A204.1 (cell line): Measurements from ENCODE around the gene ERF.

Source experiments
- FAIRE-seq: peaks from 2 replicates; lab custom pipeline; 2012; peaks lifted over from hg19 to GRCh38; lab: Jason Lieb, UNC

Gene ERF

GRCh38 chr19:42287017-42287826 is 32.3 kb upstream of the ERF start:
- no peak for FAIRE-seq

- FAIRE-seq, result no peak
These were observed 31.6 kb upstream of the ERF start for GRCh38 chr19:42286349-42287016.

GRCh38 chr19:42285988-42286348 is 31.0 kb upstream of the ERF start:
- FAIRE-seq, result no peak

GRCh38 chr19:42285541-42285941 is 30.6 kb upstream of the ERF start:
- no peak for FAIRE-seq

GRCh38 chr19:42284591-42285341 is 29.8 kb upstream of the ERF start:
- no peak for FAIRE-seq

GRCh38 chr19:42284066-42284501 is 29.2 kb upstream of the ERF start:
- FAIRE-seq, result no peak

- FAIRE-seq, result no peak
These were observed 28.5 kb upstream of the ERF start for GRCh38 chr19:42283188-42284065.

GRCh38 chr19:42282819-42283187 is 27.9 kb upstream of the ERF start:
- FAIRE-seq, result no peak

GRCh38 chr19:42281827-42282762 is 27.2 kb upstream of the ERF start:
- FAIRE-seq, result no peak

- FAIRE-seq, result no peak
These were observed 26.4 kb upstream of the ERF start for GRCh38 chr19:42281146-42281826.

- FAIRE-seq, result no peak
These were observed 25.9 kb upstream of the ERF start for GRCh38 chr19:42280815-42281145.

GRCh38 chr19:42279902-42280814 is 25.2 kb upstream of the ERF start:
- no peak for FAIRE-seq

GRCh38 chr19:42279155-42279901 is 24.4 kb upstream of the ERF start:
- FAIRE-seq, result no peak

- FAIRE-seq, result no peak
These were observed 23.7 kb upstream of the ERF start for GRCh38 chr19:42278452-42279154.

GRCh38 chr19:42277821-42278451 is 23.0 kb upstream of the ERF start:
- FAIRE-seq, result no peak

GRCh38 chr19:42276821-42277220 is 21.9 kb upstream of the ERF start:
- no peak for FAIRE-seq

- no peak for FAIRE-seq
These were observed 21.4 kb upstream of the ERF start for GRCh38 chr19:42276284-42276683.

GRCh38 chr19:42275517-42275916 is 20.6 kb upstream of the ERF start:
- no peak for FAIRE-seq
